Measurements from ENCODE around the gene TYROBP. TPM values are rescaled to one million over a fixed set of nuclear protein-coding genes. Genes with fewer than 3 reads are reported as not detected.
"Not testable (repeated sequence)": the region's sequence is repeated elsewhere in the genome, so short reads cannot be mapped to it uniquely, and the experiment has no call there.

The TYROBP gene
- 31.5 TPM for total RNA-seq

- no peak for TF ChIP-seq CTCF (IDR thresholded peaks at IDR 0.05)
- intact Hi-C loops (cut with DNase I), result no loop called here
- Histone ChIP-seq H3K4me1 (no peaks in the 10 kb centered on the region), H3K27me3 (no peaks in the 10 kb centered on the region), H3K27ac (peak within 1 kb of the TSS; percentile 47 to 49), H3K4me3 (peak within 1 kb of the TSS in 1 of 2 donors; percentile 39), H3K36me3 (no peaks in the 10 kb centered on the region), H3K9me3 (no peaks in the 10 kb centered on the region)
- no peak for DNase-seq (ENCODE audit: low spot score in 2 of 2)
Measured at GRCh38 chr19:35908010-35908441, at the start of gene TYROBP. TYROBP (minus strand) TSS chr19:35908295; CDS start chr19:35908228, 67 bp downstream.

GRCh38 chr19:35957411-35957810 is 49.3 kb upstream of the TYROBP start:
- H3K4me3 ChIP-seq; DNase-seq (ENCODE audit: low spot score in 2 of 2); H3K4me1 ChIP-seq; intact Hi-C loops (cut with DNase I); H3K27me3 ChIP-seq; H3K27ac ChIP-seq; H3K36me3 ChIP-seq; H3K9me3 ChIP-seq: not testable (repeated sequence)

GRCh38 chr19:35955881-35956634 is 48.0 kb upstream of the TYROBP start:
- Histone ChIP-seq H3K27me3 (no peaks in the 10 kb centered on the region), H3K4me3 (no peak overlapping the region), H3K36me3 (no peaks in the 10 kb centered on the region), H3K27ac (no peak overlapping the region), H3K9me3 (no peaks in the 10 kb centered on the region), H3K4me1 (peaks cover 0 to 5% of the 10 kb centered on the region in 2 donors)
- no peak for TF ChIP-seq CTCF (IDR thresholded peaks at IDR 0.05)
- no peak for DNase-seq (ENCODE audit: low spot score in 2 of 2)
- intact Hi-C loops (cut with DNase I), result no loop called here

GRCh38 chr19:35949131-35949530 is 41.0 kb upstream of the TYROBP start:
- Histone ChIP-seq H3K4me1 (no peaks in the 10 kb centered on the region), H3K9me3 (no peaks in the 10 kb centered on the region), H3K27ac (no peak overlapping the region), H3K27me3 (no peaks in the 10 kb centered on the region), H3K4me3 (no peak overlapping the region), H3K36me3 (peaks cover 5 to 10% of the 10 kb centered on the region in 2 donors)
- intact Hi-C loops (cut with DNase I), result no loop called here
- no peak for DNase-seq (ENCODE audit: low spot score in 2 of 2)
- TF ChIP-seq CTCF (IDR thresholded peaks at IDR 0.05), result no peak

GRCh38 chr19:35946203-35946602 is 38.1 kb upstream of the TYROBP start:
- H3K27ac ChIP-seq, result no peak overlapping the region
- no peaks in the 10 kb centered on the region for H3K4me1 ChIP-seq
- no peak overlapping the region for H3K4me3 ChIP-seq
- peaks cover 5 to 18% of the 10 kb centered on the region in 2 donors for H3K36me3 ChIP-seq
- no peaks in the 10 kb centered on the region for H3K9me3 ChIP-seq
- no peak for DNase-seq (ENCODE audit: low spot score in 2 of 2)
- TF ChIP-seq CTCF (IDR thresholded peaks at IDR 0.05), result no peak
- intact Hi-C loops (cut with DNase I), result no loop called here
- H3K27me3 ChIP-seq, result no peaks in the 10 kb centered on the region

- Histone ChIP-seq H3K27me3 (no peaks in the 10 kb centered on the region), H3K4me1 (no peaks in the 10 kb centered on the region), H3K4me3 (no peak overlapping the region), H3K27ac (no peak overlapping the region), H3K36me3 (peaks cover 8 to 25% of the 10 kb centered on the region in 2 donors), H3K9me3 (no peaks in the 10 kb centered on the region)
- intact Hi-C loops (cut with DNase I), result no loop called here
- TF ChIP-seq CTCF (IDR thresholded peaks at IDR 0.05), result no peak
- DNase-seq (ENCODE audit: low spot score in 2 of 2), result no peak
Measured at GRCh38 chr19:35945121-35945790, 37.2 kb upstream of the TYROBP start.
